ENCODE data around the gene SAMD9. TPM values are rescaled to one million over a fixed set of nuclear protein-coding genes. Genes with fewer than 3 reads are reported as not detected.
A peak's percentile ranks its signal among the peaks of the same experiment; 100 is the strongest.

The SAMD9 gene
- total and polyA plus RNA-seq, 10 donors: 7.0 to 44.8 (median 30.9) TPM

DNA sequence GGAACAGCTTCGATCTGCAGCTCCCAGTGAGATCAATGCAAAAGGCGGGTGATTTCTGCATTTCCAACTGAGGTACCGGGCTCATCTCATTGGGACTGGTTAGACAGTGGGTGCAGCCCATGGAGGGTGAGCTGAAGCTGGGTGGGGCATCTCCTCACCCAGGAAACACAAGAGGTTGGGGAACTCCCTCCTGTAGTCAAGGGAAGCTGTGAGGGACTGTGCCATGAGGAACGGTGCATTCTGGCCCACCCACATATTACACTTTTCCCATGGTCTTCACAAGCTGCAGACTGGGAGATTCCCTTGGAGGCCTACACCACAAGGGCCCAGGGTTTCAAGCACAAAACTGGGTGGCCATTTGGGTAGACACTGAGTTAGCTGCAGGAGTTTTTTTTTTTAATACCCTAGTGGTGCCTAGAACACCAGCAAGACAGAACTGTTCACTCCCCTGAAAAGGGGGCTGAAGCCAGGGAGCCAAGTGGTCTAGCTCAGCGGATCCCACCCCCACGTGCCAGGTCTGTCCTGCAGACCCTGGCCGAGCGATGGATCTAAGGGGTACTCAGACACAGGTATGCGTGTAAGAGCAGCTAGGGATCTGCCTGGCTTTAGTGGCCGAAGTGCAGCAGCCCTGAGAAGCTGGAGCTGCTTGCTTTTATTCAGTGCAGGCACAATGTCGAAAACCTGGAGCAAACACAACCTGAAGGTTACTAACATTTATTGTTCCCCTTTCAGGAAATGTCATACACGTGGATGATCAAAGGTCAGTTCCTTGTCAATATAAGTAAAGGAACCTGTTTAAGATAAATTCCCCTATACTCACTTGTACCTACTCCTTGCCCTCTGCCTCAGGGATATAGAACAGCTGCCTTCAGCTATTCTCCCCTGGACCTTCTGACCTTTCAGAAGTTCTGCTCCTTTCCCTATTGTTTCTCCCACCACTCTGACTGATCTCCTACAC lies 3.1 kb upstream of the SAMD9 start:
- no peak overlapping the region for H3K4me3 ChIP-seq
- WGBS, 5 donors: 84 to 93% (median 92%) methylated on average over 12 of the region's 12 CpGs
- H3K9me3 ChIP-seq: peaks cover 0 to 49% (median 31%) of the 10 kb centered on the region in 8 donors
- no peak for DNase-seq
- no peak overlapping the region for H3K27ac ChIP-seq
- TF ChIP-seq POLR2A (IDR thresholded peaks at IDR 0.05) (no peak), POLR2AphosphoS5 (IDR thresholded peaks at IDR 0.05) (no peak)
- TF ChIP-seq, protein P1, sequence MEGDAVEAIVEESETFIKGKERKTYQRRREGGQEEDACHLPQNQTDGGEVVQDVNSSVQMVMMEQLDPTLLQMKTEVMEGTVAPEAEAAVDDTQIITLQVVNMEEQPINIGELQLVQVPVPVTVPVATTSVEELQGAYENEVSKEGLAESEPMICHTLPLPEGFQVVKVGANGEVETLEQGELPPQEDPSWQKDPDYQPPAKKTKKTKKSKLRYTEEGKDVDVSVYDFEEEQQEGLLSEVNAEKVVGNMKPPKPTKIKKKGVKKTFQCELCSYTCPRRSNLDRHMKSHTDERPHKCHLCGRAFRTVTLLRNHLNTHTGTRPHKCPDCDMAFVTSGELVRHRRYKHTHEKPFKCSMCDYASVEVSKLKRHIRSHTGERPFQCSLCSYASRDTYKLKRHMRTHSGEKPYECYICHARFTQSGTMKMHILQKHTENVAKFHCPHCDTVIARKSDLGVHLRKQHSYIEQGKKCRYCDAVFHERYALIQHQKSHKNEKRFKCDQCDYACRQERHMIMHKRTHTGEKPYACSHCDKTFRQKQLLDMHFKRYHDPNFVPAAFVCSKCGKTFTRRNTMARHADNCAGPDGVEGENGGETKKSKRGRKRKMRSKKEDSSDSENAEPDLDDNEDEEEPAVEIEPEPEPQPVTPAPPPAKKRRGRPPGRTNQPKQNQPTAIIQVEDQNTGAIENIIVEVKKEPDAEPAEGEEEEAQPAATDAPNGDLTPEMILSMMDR (IDR thresholded peaks at IDR 0.05 in 8 of 11, conservative IDR thresholded peaks at IDR 0.05 in 3 of 11): no peak
- peaks cover 8 to 29% (median 23%) of the 10 kb centered on the region in 6 donors for H3K4me1 ChIP-seq
- no peaks in the 10 kb centered on the region for H3K27me3 ChIP-seq (replicated peaks in 1 of 7)
- intact Hi-C loops (cut with DNase I; ENCODE audit: low total_unique reads): no loop called here
- peaks cover 0 to 2% (median 0%) of the 10 kb centered on the region in 6 donors for H3K36me3 ChIP-seq

DNA sequence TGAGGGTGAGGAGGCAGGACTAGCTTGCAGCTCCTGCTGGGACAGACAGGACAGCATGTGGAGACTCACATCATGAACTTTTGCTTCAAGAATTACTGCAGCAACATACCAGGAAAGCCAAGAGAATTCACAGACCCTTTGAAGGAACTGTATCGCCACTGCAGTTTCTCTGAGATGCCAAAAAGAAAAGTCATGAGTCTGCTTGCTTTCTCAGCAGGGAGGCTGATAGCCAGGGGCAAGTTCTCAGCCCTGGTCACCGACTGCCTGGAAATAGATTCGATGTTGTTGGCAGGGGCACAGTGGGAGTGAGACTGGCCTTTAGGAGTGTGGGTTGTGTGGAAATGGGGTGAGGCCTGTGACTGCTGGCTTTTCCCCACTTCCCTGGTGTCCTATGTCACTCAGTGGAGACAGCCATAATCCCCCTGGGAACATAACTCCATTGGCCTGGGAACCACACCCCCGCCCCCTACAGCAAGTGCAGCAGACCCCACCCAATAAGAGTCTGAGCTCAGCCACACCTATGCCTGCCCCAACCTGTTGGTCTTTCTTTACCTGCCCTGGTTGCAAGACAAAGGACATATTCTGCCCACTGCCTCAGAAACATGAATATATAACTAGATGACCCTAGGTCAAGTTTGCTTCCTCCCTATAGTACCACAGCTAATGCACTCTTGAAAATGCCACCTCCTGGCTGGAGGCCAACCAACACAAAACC lies 1.6 kb upstream of the SAMD9 start:
- intact Hi-C loops (cut with DNase I; ENCODE audit: low total_unique reads): no loop called here
- Histone ChIP-seq H3K4me3 (no peak overlapping the region), H3K9me3 (peaks cover 0 to 38% (median 19%) of the 10 kb centered on the region in 8 donors), H3K27ac (peak overlapping the region in 2 of 8 donors; percentile 84 to 88), H3K4me1 (peaks cover 10 to 43% (median 35%) of the 10 kb centered on the region in 6 donors), H3K36me3 (peaks cover 0 to 17% (median 0%) of the 10 kb centered on the region in 6 donors), H3K27me3 (replicated peaks in 1 of 7) (no peaks in the 10 kb centered on the region)
- 92 to 100% (median 98%) methylated on average over 3 to 4 of the region's 4 CpGs for WGBS, 5 donors
- TF ChIP-seq, protein P1 (IDR thresholded peaks at IDR 0.05 in 8 of 11, conservative IDR thresholded peaks at IDR 0.05 in 3 of 11): no peak
- no peak for TF ChIP-seq POLR2A (IDR thresholded peaks at IDR 0.05)
- TF ChIP-seq POLR2AphosphoS5 (IDR thresholded peaks at IDR 0.05): no peak
- no peak for DNase-seq

DNA sequence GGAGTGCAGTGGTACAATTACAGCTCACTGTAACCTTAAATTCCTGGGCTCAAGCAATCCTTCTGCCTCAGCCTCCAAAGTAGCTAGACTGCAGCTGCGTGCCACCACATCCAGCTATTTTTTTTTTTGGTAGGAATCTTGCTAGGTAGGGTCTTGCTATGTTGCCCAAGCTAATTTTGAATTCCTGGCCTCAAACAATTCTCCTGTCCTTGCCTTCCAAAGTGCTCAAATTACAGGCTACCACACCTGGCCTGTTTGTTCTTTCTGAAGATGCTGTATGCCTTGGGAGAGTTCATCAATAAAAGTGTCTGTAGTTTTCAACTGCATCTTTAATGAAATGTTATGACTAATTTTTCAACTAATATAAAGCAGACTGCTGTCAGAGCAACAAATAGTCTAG lies 452 bp downstream of the SAMD9 start:
- TF ChIP-seq POLR2AphosphoS5 (IDR thresholded peaks at IDR 0.05): no peak
- TF ChIP-seq, protein P1 (IDR thresholded peaks at IDR 0.05 in 8 of 11, conservative IDR thresholded peaks at IDR 0.05 in 3 of 11): no peak
- no peak for TF ChIP-seq POLR2A (IDR thresholded peaks at IDR 0.05)
- Histone ChIP-seq H3K4me1 (peaks cover 10 to 43% (median 35%) of the 10 kb centered on the region in 6 donors), H3K4me3 (peak overlapping the region; percentile 39 to 69 (median 51)), H3K27ac (peak overlapping the region; percentile 74 to 88 (median 84)), H3K27me3 (replicated peaks in 1 of 7) (no peaks in the 10 kb centered on the region), H3K9me3 (peaks cover 0 to 38% (median 18%) of the 10 kb centered on the region in 8 donors), H3K36me3 (peaks cover 0 to 36% (median 8%) of the 10 kb centered on the region in 6 donors)
- intact Hi-C loops (cut with DNase I; ENCODE audit: low total_unique reads): no loop called here
- DNase-seq: no peak
- WGBS, 5 donors: 41 to 77% (median 63%) methylated on average over 1 of the region's 1 CpG

All from spleen (tissue), 11 donors.